ENCODE data around the gene SSBP4. TPM values are rescaled to one million over a fixed set of nuclear protein-coding genes. Genes with fewer than 3 reads are reported as not detected.

SSBP4 gene
- total RNA-seq, 4 donors from 2014 or later: 34.0 to 85.8 (median 39.9) TPM

DNA sequence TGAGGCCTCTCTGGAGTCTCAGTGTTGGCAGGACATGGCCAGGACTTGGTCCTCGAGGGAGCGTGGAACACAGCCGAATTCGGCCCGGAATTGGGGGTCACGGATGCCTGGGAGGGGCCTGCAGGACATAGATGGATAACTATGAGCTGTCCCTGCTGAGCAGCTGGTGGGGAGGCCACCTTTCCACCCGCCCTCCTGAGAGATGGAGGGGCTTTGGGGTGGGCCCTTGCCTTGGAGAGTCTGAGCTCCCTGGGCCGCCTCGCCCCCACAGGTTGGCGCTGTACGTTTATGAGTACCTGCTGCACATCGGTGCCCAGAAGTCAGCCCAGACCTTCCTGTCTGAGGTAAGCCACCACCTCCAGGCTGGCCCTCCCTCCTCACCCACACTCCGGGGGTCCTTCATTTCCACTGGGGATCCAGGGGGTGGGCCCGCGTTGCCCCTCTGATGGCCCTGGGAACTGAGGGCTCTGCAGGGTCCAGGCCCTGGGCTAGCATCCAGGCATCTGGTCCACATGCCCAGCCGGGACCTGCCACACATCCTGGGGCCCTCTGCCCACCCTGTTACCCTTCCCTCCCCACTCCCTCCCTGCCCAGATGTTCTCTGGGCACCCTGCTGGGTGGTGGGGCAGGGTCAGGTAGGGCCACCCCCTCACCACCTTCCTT is 8.0 kb downstream of the SSBP4 start:
- no peaks in the 10 kb centered on the region for H3K27me3 ChIP-seq
- TF ChIP-seq, protein P1, sequence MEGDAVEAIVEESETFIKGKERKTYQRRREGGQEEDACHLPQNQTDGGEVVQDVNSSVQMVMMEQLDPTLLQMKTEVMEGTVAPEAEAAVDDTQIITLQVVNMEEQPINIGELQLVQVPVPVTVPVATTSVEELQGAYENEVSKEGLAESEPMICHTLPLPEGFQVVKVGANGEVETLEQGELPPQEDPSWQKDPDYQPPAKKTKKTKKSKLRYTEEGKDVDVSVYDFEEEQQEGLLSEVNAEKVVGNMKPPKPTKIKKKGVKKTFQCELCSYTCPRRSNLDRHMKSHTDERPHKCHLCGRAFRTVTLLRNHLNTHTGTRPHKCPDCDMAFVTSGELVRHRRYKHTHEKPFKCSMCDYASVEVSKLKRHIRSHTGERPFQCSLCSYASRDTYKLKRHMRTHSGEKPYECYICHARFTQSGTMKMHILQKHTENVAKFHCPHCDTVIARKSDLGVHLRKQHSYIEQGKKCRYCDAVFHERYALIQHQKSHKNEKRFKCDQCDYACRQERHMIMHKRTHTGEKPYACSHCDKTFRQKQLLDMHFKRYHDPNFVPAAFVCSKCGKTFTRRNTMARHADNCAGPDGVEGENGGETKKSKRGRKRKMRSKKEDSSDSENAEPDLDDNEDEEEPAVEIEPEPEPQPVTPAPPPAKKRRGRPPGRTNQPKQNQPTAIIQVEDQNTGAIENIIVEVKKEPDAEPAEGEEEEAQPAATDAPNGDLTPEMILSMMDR (IDR thresholded peaks at IDR 0.05): no peak
- no peak for TF ChIP-seq POLR2A (IDR thresholded peaks at IDR 0.05)
- no peak for DNase-seq
- no peak overlapping the region for H3K4me3 ChIP-seq
- peaks cover 0 to 65% (median 33%) of the 10 kb centered on the region in 4 donors for H3K4me1 ChIP-seq
- no peaks in the 10 kb centered on the region for H3K36me3 ChIP-seq
- H3K9me3 ChIP-seq: no peaks in the 10 kb centered on the region
- no peak overlapping the region for H3K27ac ChIP-seq

DNA sequence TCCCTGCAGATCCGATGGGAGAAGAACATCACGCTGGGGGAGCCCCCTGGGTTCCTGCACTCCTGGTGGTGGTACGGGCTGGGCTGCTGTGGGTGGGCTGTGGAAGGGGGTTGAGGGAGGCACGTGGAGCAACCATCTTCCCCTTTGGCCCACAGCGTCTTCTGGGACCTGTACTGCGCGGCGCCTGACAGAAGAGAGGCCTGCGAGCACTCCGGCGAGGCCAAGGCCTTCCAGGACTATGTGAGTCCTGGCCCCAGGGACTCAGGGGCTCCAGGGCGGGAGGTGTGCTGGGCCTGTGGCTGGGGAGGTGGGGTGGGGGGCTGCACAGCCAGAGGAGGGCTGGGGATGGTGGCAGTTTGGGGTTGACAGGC is 8.5 kb downstream of the SSBP4 start:
- peak overlapping the region in 1 of 4 donors; percentile 83 for H3K27ac ChIP-seq
- no peaks in the 10 kb centered on the region for H3K9me3 ChIP-seq
- peaks cover 0 to 63% (median 31%) of the 10 kb centered on the region in 4 donors for H3K4me1 ChIP-seq
- H3K36me3 ChIP-seq: no peaks in the 10 kb centered on the region
- no peak overlapping the region for H3K4me3 ChIP-seq
- DNase-seq: no peak
- no peak for TF ChIP-seq POLR2A (IDR thresholded peaks at IDR 0.05)
- TF ChIP-seq, protein P1 (IDR thresholded peaks at IDR 0.05): no peak
- H3K27me3 ChIP-seq: no peaks in the 10 kb centered on the region

DNA sequence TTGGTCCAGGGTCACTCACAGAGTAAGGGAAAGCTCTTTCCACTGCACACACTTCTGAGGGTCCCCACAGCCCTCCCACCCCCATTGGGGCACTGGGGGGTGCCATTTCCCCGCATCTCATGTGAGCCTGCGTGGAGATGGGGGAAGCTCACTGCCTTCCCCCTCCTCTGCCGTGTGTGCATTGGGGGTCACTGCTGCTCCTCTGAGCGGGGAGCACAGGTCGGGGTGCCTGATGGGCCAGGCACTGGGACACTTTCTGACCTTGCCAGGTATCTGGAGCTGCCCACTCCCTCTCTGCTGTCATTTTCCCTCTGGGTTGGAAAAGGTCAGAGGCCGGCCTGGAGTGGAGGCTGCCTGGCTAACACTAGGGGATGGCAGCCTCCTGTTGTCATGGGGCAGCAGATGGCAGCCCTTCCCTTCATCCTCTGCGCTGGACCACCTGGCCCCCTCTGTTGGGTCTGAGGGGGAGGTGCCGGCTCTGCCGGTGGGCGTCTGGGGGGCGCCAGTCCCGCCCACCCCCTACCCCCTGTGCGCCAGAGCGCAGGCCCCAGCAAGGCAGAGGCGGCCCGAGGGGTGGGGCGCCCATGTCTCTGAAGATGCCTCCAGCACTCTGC is 9.1 kb downstream of the SSBP4 start:
- peaks cover 0 to 63% (median 29%) of the 10 kb centered on the region in 4 donors for H3K4me1 ChIP-seq
- no peak for DNase-seq
- H3K9me3 ChIP-seq: no peaks in the 10 kb centered on the region
- peak overlapping the region; percentile 63 to 86 (median 77) for H3K27ac ChIP-seq
- no peaks in the 10 kb centered on the region for H3K27me3 ChIP-seq
- H3K4me3 ChIP-seq: peak overlapping the region in 2 of 4 donors; percentile 33 to 69
- H3K36me3 ChIP-seq: no peaks in the 10 kb centered on the region
- TF ChIP-seq, protein P1 (IDR thresholded peaks at IDR 0.05): no peak
- TF ChIP-seq POLR2A (IDR thresholded peaks at IDR 0.05): no peak

DNA sequence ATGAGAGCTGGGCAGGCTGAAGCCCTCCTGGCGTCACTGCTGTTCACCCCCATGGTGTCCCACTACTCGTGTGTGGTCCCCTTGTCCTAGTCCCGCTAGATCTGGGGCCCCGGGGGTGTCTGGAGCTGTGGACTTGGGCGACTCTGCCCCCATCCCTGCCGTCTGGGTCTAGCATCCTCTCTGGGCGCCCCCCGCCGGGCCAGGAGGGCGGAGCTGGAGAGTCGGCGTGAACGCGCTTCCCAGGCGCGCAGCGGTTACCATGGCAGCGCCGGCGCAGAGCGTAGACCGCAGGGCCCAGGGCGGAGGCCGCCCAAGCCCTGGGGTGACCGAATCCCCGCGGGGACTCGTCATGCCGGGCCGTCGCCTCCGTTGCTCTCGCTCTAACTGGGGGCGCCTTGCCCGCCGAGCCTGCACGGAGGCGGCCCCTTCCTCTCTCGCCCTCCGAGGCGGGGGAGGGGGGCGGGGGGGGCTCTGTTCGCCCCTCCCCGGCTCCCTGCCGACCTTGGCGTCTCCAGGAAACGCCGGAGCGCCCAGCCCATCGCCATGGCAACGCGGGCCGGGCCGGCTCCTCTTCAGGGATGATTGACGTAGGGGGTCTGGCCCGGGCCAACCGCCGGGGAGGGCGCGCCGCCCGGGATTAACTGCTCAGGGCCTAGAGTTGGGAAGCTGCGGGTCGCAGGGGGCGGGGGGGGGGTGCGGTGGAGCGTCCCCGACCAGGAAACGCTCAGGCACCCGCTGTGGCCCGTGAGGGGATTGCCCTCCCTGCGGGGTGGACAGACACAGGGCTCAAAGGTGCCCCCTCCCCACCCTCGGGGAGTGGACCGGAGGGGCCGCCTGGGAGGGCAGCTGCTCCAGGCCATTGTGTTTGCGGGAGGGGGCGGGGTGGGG is 9.8 kb downstream of the SSBP4 start:
- peak overlapping the region; percentile 33 to 69 (median 52) for H3K4me3 ChIP-seq
- peaks cover 0 to 56% (median 28%) of the 10 kb centered on the region in 4 donors for H3K4me1 ChIP-seq
- no peaks in the 10 kb centered on the region for H3K9me3 ChIP-seq
- H3K27ac ChIP-seq: peak overlapping the region; percentile 63 to 86 (median 77)
- no peaks in the 10 kb centered on the region for H3K36me3 ChIP-seq
- peak; percentile 78 to 92 (median 86) for DNase-seq
- TF ChIP-seq, protein P1 (IDR thresholded peaks at IDR 0.05): no peak
- no peak for TF ChIP-seq POLR2A (IDR thresholded peaks at IDR 0.05)
- H3K27me3 ChIP-seq: no peaks in the 10 kb centered on the region

DNA sequence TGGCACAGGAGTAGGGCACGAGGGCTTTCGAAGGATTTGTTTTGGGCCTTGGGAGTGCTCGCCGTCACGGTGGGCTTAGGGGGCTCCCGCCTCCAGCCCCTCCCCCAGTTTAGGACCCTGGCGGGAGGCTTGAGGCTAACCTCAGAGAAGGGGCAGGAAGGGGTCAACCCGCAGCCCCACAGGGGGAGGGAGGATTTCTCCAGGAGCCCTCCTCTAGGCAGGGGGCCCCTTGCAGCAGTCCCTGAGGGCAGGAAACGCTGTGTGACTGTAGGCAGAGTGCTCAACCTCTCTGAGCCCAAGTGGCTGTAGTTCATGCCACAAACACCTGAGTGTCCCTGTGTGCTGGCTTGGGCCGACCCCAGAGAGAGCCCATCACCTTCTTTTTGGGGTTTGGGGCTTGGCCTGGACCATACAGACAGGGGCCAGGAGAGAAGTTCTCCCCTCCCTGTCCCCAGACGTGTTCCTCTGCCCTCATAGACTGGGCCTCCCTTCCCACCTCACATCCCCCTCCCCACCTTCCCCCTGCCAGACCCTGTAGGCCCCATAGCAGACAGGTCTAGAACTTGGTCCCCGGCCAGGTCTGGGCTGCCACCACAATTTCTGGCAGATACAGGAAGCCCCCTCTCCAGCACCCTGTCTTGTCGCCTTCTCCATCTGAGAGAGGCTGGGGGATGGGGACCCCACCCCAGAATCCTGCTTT is 10.7 kb downstream of the SSBP4 start:
- TF ChIP-seq, protein P1 (IDR thresholded peaks at IDR 0.05): no peak
- TF ChIP-seq POLR2A (IDR thresholded peaks at IDR 0.05): no peak
- Histone ChIP-seq H3K27ac (peak overlapping the region; percentile 63 to 86 (median 77)), H3K27me3 (no peaks in the 10 kb centered on the region), H3K4me1 (peaks cover 0 to 48% (median 31%) of the 10 kb centered on the region in 4 donors), H3K36me3 (no peaks in the 10 kb centered on the region), H3K4me3 (peak overlapping the region in 3 of 4 donors; percentile 33 to 69 (median 56)), H3K9me3 (no peaks in the 10 kb centered on the region)
- peak in 1 of 3 donors; percentile 47 for DNase-seq
